ENCODE data around the gene NPNT.

GRCh38 chr4:105992641-105993305 lies 97.5 kb downstream of the NPNT start:
- TF ChIP-seq POLR2AphosphoS5 (IDR thresholded peaks at IDR 0.05) = no peak
- no peak for TF ChIP-seq CTCF (IDR thresholded peaks at IDR 0.05)
